ENCODE data around the gene IFITM1. TPM values are rescaled to one million over a fixed set of nuclear protein-coding genes. Genes with fewer than 3 reads are reported as not detected.

Gene IFITM1
- total RNA-seq, 2 experiments from 2014 or later = 36.4 to 72.4 TPM

DNA sequence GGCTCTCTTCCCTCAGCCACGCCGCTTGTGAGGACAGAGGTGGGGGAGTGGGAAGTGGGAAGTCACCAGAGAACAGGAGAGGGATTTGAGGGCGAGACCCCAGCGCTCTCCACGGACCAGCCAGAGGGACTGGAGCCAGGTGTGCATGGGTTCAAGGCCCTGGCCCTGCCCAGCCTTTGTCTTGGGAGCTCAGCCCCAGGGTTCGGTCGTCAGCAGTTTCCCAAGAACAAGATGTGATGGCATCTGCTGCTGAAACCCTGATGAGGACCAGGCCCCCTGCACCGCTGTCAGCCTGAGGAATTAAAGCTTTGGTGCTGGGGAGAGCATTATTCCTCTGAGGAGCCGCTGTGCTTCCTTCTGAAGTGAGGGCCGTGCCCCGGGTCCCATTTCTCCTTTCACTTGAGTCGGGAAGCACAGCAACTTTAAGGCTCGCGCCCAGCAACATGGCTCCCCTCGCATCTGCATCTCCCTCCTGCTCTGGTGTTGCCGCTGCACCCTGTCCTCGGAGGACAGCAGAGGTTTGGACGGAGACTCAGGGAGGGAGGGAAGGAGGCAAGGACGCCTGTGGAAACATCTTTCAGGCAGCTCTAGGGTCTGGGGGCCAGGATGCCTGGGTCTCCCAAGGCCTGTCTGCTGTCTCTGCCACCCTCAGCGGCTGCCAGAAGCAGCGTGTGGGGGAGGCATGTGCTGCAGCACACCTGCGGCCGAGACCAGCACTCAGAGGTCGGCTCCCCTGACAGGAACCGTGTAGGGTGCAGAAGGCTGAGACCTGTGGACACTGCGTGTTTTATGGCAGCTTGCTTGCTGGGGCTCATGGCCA, 18.3 kb upstream of the IFITM1 start:
- CTCF ChIA-PET (ENCODE audit: unreplicated experiment) = no interaction called here
- no peak overlapping the region for H2AFZ ChIP-seq (ENCODE audit: low read length)
- H3K4me3 ChIP-seq (ENCODE audit: low read depth, low read length, poor library complexity, severe bottlenecking) = no peak overlapping the region
- no peaks in the 10 kb centered on the region for H3K36me3 ChIP-seq (ENCODE audit: insufficient read depth, low read length)
- DNase-seq (ENCODE audit: low spot score) = no peak
- no peaks in the 10 kb centered on the region for H3K4me1 ChIP-seq (ENCODE audit: insufficient read depth, low read length, poor library complexity, severe bottlenecking)
- BruUV-seq (replicated peaks) = no TSS peak
- H3K4me2 ChIP-seq (ENCODE audit: low read length) = no peak overlapping the region
- no peaks in the 10 kb centered on the region for H3K9me3 ChIP-seq (ENCODE audit: low read length)
- H4K20me1 ChIP-seq (ENCODE audit: insufficient read depth, low read length) = no peaks in the 10 kb centered on the region
- intact Hi-C loops (cut with micrococcal nuclease; ENCODE audit: unreplicated experiment) = no loop called here
- POLR2A ChIA-PET = interaction anchor here (0.7 kb wide), 1 partner anchor 17 kb away, joined by 3 read pairs; no protein-coding TSS in a partner anchor
- H3K79me2 ChIP-seq (ENCODE audit: insufficient read depth, low read depth, low read length) = no peaks in the 10 kb centered on the region
- no peaks in the 10 kb centered on the region for H3K9me2 ChIP-seq (ENCODE audit: insufficient read depth, low read length)
- TF ChIP-seq, protein P1, sequence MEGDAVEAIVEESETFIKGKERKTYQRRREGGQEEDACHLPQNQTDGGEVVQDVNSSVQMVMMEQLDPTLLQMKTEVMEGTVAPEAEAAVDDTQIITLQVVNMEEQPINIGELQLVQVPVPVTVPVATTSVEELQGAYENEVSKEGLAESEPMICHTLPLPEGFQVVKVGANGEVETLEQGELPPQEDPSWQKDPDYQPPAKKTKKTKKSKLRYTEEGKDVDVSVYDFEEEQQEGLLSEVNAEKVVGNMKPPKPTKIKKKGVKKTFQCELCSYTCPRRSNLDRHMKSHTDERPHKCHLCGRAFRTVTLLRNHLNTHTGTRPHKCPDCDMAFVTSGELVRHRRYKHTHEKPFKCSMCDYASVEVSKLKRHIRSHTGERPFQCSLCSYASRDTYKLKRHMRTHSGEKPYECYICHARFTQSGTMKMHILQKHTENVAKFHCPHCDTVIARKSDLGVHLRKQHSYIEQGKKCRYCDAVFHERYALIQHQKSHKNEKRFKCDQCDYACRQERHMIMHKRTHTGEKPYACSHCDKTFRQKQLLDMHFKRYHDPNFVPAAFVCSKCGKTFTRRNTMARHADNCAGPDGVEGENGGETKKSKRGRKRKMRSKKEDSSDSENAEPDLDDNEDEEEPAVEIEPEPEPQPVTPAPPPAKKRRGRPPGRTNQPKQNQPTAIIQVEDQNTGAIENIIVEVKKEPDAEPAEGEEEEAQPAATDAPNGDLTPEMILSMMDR (conservative IDR thresholded peaks at IDR 0.05; ENCODE audit: low read length) = no peak
- TF ChIP-seq EZH2phosphoT487 (IDR thresholded peaks at IDR 0.05; ENCODE audit: borderline replicate concordance, low read depth, low read length) = no peak
- no peak overlapping the region for H3K27ac ChIP-seq (ENCODE audit: low read depth, low read length, poor library complexity, severe bottlenecking)

DNA sequence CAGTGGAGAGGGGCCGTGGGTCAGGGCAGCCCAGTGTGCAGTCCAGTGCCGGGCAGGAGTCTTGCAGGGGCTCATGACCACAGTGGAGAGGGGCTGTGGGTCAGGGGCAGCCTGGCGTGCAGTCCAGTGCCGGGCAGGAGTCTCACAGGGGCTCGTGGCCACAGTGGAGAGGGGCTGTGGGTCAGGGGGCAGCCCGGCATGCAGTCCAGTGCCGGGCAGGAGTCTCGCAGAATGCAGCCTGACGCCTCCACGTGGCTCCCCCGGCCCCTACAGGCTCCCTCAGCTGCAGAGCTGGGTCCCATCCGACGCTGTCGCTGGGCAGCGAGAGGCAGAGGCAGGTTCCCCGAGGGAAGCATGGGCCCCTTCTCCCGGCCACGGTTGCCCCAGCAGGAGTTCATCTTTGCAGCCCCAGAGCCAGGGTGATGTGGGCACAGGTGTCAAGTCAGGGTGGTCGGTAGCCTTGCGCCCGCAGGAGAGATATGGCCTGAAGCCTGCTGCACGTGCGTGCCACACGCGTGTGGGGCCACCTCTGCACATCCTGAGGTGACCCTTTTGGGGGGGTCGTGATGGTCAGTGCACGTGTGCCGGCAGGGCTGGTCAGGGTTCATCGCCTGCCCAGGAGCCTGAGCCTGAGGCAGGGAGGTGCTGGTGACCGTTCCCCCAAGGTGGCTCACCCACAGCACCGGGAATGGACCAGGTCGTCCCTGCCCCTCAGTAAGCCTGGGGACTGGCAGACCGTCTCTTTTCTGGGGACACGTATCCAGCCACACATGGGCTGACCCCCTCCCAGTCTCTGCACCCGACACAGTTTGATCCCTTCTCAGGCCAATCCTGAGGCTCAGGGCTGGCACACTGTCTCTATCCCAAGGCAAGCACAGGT, 17.4 kb upstream of the IFITM1 start:
- Histone ChIP-seq H3K4me3 (ENCODE audit: low read depth, low read length, poor library complexity, severe bottlenecking) (no peak overlapping the region), H3K4me2 (ENCODE audit: low read length) (no peak overlapping the region), H2AFZ (ENCODE audit: low read length) (no peak overlapping the region), H3K9me3 (ENCODE audit: low read length) (no peaks in the 10 kb centered on the region), H3K27ac (ENCODE audit: low read depth, low read length, poor library complexity, severe bottlenecking) (no peak overlapping the region), H3K79me2 (ENCODE audit: insufficient read depth, low read depth, low read length) (no peaks in the 10 kb centered on the region), H4K20me1 (ENCODE audit: insufficient read depth, low read length) (no peaks in the 10 kb centered on the region), H3K9me2 (ENCODE audit: insufficient read depth, low read length) (no peaks in the 10 kb centered on the region), H3K4me1 (ENCODE audit: insufficient read depth, low read length, poor library complexity, severe bottlenecking) (no peaks in the 10 kb centered on the region), H3K36me3 (ENCODE audit: insufficient read depth, low read length) (no peaks in the 10 kb centered on the region)
- no TSS peak for BruUV-seq (replicated peaks)
- TF ChIP-seq EZH2phosphoT487 (IDR thresholded peaks at IDR 0.05; ENCODE audit: borderline replicate concordance, low read depth, low read length) = no peak
- TF ChIP-seq, protein P1 (conservative IDR thresholded peaks at IDR 0.05; ENCODE audit: low read length) = no peak
- DNase-seq (ENCODE audit: low spot score) = no peak
- intact Hi-C loops (cut with micrococcal nuclease; ENCODE audit: unreplicated experiment) = no loop called here
- CTCF ChIA-PET (ENCODE audit: unreplicated experiment) = no interaction called here
- POLR2A ChIA-PET = no interaction called here

All from OCI-LY7 (cell line).